Stimulated activated CD4-positive, alpha-beta T cell treated with anti-CD3 and anti-CD28 coated beads, Interleukin-1b, Interleukin-23, amount 100 ng/mL, for 24 hours (primary cell): ENCODE measurements around the gene CTNNA3.
"Not testable (repeated sequence)": the region's sequence is repeated elsewhere in the genome, so short reads cannot be mapped to it uniquely, and the experiment has no call there.

ENCODE experiments used
- DNase-seq, 4 experiments: peaks; one replicate each; pipeline ENCODE4 v3.0.0-alpha.2; 2020; ENCODE audit warnings: low read depth in 4 of 4, low spot score in 1 of 4

CTNNA3 gene

DNA sequence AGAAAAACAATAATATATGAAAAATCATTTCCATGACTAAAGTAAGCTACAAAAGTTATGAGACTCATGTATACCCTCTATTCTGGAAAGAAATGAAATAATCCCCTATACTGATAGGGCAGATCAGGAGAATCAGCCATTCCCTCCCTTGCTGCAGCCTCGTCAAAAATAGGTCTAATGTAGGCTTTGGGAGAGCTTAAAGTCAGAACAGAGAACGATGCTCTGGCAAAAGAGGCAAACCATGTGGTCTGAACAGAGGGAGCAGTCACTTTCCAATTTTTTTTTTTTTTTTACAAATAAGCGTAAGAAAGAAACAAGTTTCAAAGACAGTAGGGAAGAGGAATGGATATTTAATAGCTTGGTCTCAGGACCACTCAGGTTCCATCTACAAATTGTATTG, 1232.4 kb downstream of the CTNNA3 start:
- DNase-seq = no peak

GRCh38 chr10:66457629-66458028, 1238.4 kb downstream of the CTNNA3 start:
- no peak for DNase-seq

DNA sequence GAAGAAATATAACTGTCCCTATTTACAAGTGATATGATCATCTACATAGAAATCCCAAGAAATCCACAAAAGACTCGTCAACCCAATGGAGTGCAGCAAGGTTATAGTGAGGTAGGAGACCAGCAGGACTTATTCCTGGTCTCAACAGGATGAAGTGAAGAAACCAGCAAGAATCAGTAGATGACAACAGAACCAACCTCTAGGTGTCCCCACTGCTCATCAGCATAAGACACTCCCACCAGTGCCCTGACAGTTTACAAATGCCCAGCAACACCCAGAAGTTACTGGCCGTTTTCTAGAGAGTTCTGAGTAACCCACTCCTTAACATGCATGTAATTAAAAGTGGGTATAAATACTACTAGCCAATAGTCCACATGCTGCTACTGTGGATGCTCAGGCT, 1240.7 kb downstream of the CTNNA3 start:
- no peak for DNase-seq

- DNase-seq = no peak
These were observed 1255.4 kb downstream of the CTNNA3 start for GRCh38 chr10:66440568-66440967.

DNA sequence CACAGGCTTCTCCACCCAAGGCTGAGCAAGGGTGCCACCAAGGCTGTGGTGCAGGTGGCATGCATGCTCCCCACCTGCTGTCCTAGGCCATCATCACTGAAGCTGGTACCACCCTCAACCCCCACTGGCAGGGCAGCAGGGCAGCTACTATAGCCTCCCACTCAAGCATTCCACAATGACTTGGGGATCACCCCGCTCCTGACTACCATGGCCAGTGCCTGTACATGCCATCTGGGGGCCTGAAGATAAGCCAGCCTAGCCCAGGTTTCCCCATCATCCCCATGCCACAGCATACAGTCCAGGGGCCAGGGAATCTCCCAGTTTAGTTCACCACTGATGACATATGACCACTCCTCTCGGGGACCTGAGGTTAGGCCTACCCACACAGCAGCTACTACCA, 1281.1 kb downstream of the CTNNA3 start:
- no peak for DNase-seq

DNA sequence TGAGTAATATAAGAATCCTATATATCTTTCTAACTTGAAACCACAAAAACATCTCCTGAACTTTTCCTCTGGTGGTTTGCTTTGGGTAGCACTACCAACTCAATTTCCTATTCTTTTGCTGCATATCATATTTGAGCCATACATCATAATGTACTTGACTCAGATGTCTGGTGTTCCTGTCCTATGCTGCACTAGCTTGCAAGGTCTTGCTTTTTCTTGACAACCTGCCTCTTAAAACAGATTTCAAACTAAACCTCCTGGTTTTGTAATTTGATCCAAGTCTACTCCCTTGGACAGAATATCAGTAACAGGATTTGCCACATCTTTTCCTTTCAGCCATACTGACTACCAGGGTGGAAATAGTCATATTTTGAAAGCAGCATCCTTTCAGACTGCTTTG, 1290.4 kb downstream of the CTNNA3 start:
- no peak for DNase-seq

DNA sequence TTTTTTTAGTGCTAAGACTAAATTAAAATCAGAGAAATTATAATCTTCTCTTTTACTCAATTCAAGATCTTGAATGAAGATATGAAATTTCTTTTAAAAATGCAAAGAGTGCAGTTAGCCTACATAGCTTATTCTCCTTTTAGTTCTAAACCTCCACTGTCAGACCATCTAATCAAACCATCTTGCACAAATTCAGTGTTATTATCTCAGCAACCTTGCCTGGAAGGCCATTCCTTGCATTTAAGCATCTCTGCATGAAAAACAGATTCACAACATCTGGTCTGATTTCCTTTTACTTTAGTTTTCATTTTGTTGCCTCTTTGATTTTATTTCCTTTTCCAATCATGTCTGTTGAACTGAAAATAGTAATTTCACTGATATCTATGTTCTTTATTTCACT, 1297.3 kb downstream of the CTNNA3 start:
- DNase-seq = no peak

DNA sequence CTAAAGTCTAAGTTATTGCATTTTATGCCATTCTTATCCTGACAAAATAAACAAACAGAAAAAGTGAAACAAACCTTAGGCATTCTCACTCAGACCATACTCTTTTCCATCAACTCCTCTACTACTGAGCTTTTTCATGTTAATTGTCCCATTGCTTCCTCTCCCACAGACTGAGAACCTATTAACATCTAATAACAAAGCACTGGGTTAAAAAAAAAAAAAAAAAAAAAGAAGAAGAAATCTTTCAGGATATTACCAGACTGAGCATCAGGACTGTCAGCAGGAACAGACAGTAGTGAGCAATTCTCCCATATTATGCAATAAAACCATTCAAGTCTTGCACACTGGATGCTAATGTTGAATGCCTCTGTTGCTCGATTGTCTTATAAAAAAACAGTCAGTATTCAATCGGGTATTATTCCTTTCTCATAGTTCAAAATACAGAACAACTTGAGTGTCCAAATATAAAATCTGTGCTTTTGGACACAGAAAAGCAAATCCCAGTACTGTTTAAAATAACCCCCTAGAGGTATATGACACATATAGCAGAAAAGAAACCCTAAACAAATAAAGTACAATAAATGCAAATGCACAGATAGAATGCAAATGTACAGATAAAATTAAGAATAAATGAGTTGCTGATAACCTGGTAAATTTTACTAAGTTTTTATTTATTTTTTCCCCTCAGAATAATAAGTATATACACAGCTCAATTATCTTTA, 1301.5 kb downstream of the CTNNA3 start:
- no peak for DNase-seq

GRCh38 chr10:66390926-66391325, 1305.1 kb downstream of the CTNNA3 start:
- no peak for DNase-seq

- no peak for DNase-seq
These were observed 1315.0 kb downstream of the CTNNA3 start for GRCh38 chr10:66381045-66381444.

GRCh38 chr10:66378117-66378876, 1317.7 kb downstream of the CTNNA3 start:
- no peak for DNase-seq

- no peak for DNase-seq
These were observed 1327.8 kb downstream of the CTNNA3 start for GRCh38 chr10:66368146-66368545.

DNA sequence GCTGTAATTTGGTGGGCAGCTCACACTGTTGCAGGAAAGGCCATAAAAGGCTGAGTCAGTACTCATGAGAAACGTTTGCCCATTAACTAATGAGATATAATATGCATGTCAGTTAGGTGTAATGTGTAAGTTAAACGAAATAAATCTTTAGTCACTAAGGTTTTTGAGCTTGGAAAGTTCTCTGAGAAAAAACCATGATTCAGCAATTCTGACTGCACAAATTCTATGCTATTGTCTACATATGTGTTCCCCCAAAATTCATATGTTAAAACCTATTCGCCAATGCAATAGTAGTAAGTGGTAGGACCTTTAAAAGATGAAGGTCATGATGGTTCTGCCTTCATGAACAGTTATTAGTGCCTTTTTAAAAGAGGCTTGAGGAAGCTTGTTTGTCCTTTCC, 1329.8 kb downstream of the CTNNA3 start:
- no peak for DNase-seq

- DNase-seq = no peak
These were observed 1330.3 kb downstream of the CTNNA3 start for GRCh38 chr10:66365686-66366085.

GRCh38 chr10:66362522-66362921, 1333.5 kb downstream of the CTNNA3 start:
- no peak for DNase-seq

GRCh38 chr10:66353822-66354221, 1342.2 kb downstream of the CTNNA3 start:
- DNase-seq = not testable (repeated sequence)

DNA sequence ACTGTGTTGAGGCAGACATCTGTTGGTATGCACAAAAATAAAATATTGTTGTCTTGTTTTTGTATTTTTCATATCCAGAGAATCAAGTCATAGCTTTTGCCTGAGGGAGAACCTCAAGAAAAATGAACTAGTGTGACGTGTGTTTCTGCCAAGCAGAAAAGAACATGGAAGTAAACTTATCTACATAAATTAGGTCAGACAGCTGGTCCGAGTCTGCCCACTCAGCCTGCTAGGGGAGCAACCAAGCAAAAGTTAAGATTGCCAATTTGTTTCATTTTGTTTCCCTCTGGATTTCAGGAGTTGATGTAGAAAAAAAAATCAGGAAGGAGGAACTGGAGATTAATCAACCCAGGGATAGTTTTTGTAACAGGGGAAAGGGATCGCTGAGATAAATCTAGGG, 1342.6 kb downstream of the CTNNA3 start:
- no peak for DNase-seq

DNA sequence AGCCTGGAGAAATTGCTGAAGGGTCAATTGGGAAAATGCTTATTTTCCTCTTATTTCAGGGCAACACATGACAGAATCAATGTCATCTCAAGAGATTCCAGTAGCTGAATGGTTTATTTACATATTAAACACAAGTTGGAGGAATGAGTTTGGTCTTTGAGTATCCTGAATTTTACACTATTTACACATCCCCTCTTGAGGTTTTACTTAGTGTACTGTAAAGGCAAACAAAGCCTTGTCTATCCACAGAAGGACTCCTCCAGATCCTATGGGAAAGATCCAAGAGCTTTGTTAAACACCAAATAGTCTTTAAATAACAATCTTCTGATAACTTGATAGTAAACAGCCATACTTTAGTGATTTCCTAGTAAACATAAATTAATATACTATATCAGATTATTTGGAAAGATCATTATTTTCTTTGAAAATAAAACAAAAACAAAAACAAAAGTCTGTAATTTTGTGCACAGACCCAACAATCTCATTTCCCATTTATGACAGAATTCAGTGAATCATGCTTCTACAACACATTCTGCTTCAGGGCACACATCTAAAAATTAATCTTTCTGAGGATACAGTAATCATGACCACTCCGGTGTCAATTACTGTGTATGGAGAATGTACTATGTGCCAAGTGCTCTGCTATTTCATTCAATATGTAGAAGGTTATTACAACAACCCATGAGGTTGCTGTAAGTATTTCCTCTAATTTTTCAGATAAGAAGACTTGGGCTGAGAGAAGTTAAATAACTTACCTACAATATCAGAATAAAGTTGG, 1345.2 kb downstream of the CTNNA3 start:
- DNase-seq = no peak

DNA sequence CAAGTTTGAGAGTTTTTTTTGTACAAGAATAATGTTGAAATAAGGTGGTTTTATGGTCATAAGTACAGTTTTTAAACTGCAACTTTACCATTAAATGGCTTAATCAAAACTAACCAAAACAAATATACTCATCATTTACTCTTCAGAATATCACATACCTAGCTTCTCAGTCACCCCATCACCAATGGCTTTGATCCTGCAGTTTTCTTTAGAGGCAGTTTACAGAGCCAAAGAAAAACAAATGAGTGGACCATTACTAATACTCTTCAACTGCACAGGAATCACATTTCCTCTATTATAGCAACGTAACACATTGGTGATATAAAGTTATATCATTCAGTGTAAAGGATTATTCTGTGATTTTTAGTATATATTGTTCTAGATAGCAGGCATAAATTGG, 1346.3 kb downstream of the CTNNA3 start:
- DNase-seq = no peak

DNA sequence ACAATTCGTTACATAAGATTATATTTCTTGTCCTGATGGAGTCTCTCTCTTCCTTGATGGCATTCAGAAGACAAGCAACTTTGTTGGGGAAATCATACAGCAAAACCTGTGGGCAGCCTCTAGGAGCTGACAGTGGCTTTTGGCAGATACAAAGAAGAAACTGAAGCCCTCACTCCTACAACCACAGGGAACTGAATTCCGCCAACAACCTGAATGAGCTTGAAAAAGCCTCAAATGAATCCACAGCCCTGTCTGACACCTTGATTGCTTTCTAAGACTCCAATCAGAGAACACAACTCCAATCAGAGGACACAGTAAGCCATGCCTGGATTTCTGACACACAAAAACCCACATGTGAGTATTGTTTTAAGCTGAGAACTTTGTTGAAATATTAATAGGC, 1346.9 kb downstream of the CTNNA3 start:
- no peak for DNase-seq

- DNase-seq = no peak
These were observed 1358.8 kb downstream of the CTNNA3 start for GRCh38 chr10:66337211-66337610.

DNA sequence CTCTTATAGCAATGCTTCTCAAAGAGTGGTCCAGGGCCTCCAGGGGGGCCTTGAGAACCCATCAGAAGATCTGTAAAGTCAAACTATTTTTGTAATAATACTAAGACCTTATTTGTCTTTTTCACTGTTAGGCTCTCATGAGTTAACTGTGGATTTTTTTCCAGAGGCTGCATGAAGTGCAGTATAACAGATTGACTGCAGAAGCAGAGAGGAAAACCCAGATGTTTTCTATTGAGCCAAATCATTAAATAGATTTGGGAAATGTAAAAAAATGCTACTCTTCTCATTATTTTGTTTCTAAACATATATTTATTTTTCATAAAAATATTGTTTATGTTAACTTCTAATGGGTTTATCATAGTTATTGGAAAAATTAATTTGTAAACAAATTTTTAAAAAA, 1359.2 kb downstream of the CTNNA3 start:
- DNase-seq = no peak
